Liver (tissue), 9 donors: ENCODE data around the gene FLII. TPM values are rescaled to one million over a fixed set of nuclear protein-coding genes. Genes with fewer than 3 reads are reported as not detected.
"Not testable (repeated sequence)": the region's sequence is repeated elsewhere in the genome, so short reads cannot be mapped to it uniquely, and the experiment has no call there.

Experiments
- DNase-seq: peaks from one replicate; pipeline ENCODE4 v3.0.0-alpha.2; 2017; ENCODE audit warnings: low spot score
- H3K27ac ChIP-seq, 2 donors: one replicate each; pipeline ENCODE4 v1.7.0; 2013; ENCODE audit warnings: inconsistent platforms in 2 of 2, low read length in 2 of 2, control low read depth in 1 of 2, low read depth in 1 of 2, mild to moderate bottlenecking in 1 of 2
- H3K27me3 ChIP-seq, 4 donors: one replicate each; pipeline versions ENCODE4 v1.6.1 to v1.7.0; 2013; ENCODE audit warnings: low read length in 3 of 4, inconsistent platforms in 1 of 4, mild to moderate bottlenecking in 1 of 4, moderate library complexity in 1 of 4; ENCODE audit not compliant: control insufficient read depth in 4 of 4, insufficient read depth in 4 of 4
- H3K36me3 ChIP-seq, 4 donors: one replicate each; pipeline versions ENCODE4 v1.6.1 to v1.7.0; 2013; ENCODE audit warnings: low read length in 3 of 4, mild to moderate bottlenecking in 3 of 4, low read depth in 1 of 4, moderate library complexity in 1 of 4; ENCODE audit not compliant: control insufficient read depth in 4 of 4, insufficient read depth in 3 of 4
- H3K4me1 ChIP-seq, 4 donors: one replicate each; pipeline versions ENCODE4 v1.6.1 to v1.7.0; 2013; ENCODE audit warnings: low read length in 3 of 4, mild to moderate bottlenecking in 3 of 4, moderate library complexity in 1 of 4; ENCODE audit not compliant: control insufficient read depth in 4 of 4, insufficient read depth in 4 of 4
- H3K4me3 ChIP-seq, 3 donors: one replicate each; pipeline versions ENCODE4 v1.6.1 to v1.7.0; 2013; ENCODE audit warnings: low read length in 3 of 3, control low read depth in 1 of 3, low read depth in 1 of 3, mild to moderate bottlenecking in 1 of 3
- H3K9ac ChIP-seq, 2 donors: one replicate each; pipeline ENCODE4 v1.7.0; 2013; ENCODE audit warnings: low read length in 2 of 2, mild to moderate bottlenecking in 2 of 2, moderate library complexity in 2 of 2, control low read depth in 1 of 2, low read depth in 1 of 2
- H3K9me3 ChIP-seq, 4 donors: one replicate each; pipeline versions ENCODE4 v1.6.1 to v1.7.0; 2013; ENCODE audit warnings: low read length in 3 of 4; ENCODE audit not compliant: control insufficient read depth in 4 of 4
- ATF3 ChIP-seq: IDR thresholded peaks from 2 replicates; pipeline ENCODE4 v1.6.1; 2016; ENCODE audit warnings: antibody characterized with exemption
- CTCF ChIP-seq: fragments of 150-350 bp; IDR thresholded peaks from 2 replicates; pipeline ENCODE4 v1.5.1; 2017; ENCODE audit warnings: improper control_type of control experiment, low read depth, low read length; ENCODE audit not compliant: missing input control
- EGR1 ChIP-seq, 2 donors: IDR thresholded peaks; 2 replicates each; pipeline ENCODE4 v1.6.1; 2016 to 2018; ENCODE audit warnings: antibody characterized with exemption in 2 of 2, low read depth in 2 of 2
- FOXA1 ChIP-seq: IDR thresholded peaks from 2 replicates; pipeline ENCODE4 v1.6.1; 2016; ENCODE audit warnings: antibody characterized with exemption
- FOXA2 ChIP-seq: IDR thresholded peaks from 2 replicates; pipeline ENCODE4 v1.6.1; 2016; ENCODE audit warnings: antibody characterized with exemption
- GABPA ChIP-seq, 2 donors: IDR thresholded peaks in 1 of 2; conservative IDR thresholded peaks in 1 of 2; 2 replicates each; pipeline ENCODE4 v1.6.1; 2016; ENCODE audit warnings: antibody characterized with exemption in 2 of 2, mild to moderate bottlenecking in 1 of 2, moderate library complexity in 1 of 2
- HNF4A ChIP-seq, 2 donors: conservative IDR thresholded peaks; 2 replicates each; pipeline ENCODE4 v1.6.1; 2016; ENCODE audit warnings: antibody characterized with exemption in 2 of 2, mild to moderate bottlenecking in 2 of 2
- NR2F2 ChIP-seq: IDR thresholded peaks from 2 replicates; pipeline ENCODE4 v1.6.1; 2016; ENCODE audit warnings: antibody characterized with exemption
- RAD21 ChIP-seq, 2 donors: IDR thresholded peaks; 2 replicates each; pipeline ENCODE4 v1.6.1; 2016; ENCODE audit warnings: antibody characterized with exemption in 2 of 2, mild to moderate bottlenecking in 2 of 2
- REST ChIP-seq: IDR thresholded peaks from 2 replicates; pipeline ENCODE4 v1.6.1; 2016; ENCODE audit warnings: antibody characterized with exemption, mild to moderate bottlenecking
- RXRA ChIP-seq, 2 donors: IDR thresholded peaks; 2 replicates each; pipeline ENCODE4 v1.6.1; 2017 to 2018; ENCODE audit warnings: antibody characterized with exemption in 2 of 2, mild to moderate bottlenecking in 1 of 2
- SP1 ChIP-seq: IDR thresholded peaks from 2 replicates; pipeline ENCODE4 v1.6.1; 2018; ENCODE audit warnings: antibody characterized with exemption, mild to moderate bottlenecking
- TAF1 ChIP-seq: conservative IDR thresholded peaks from 2 replicates; pipeline ENCODE4 v1.6.1; 2016; ENCODE audit warnings: antibody characterized with exemption, mild to moderate bottlenecking
- YY1 ChIP-seq: IDR thresholded peaks from 2 replicates; pipeline ENCODE4 v1.6.1; 2016; ENCODE audit warnings: antibody characterized with exemption, mild to moderate bottlenecking
- WGBS: extraction: QIAGEN DNeasy Blood & Tissue Kit; methylation state at CpG from one replicate; pipeline ENCODE4 v1.1.7; 2013; 5-methylcytosine and 5-hydroxymethylcytosine counted together
- polyA plus RNA-seq, 2 donors: library from polyadenylated mRNA; stranded (reverse) in 1 of 2; unstranded in 1 of 2; fragments of 200-250 nt in 1 of 2; fragments of >200 nt in 1 of 2; fragmentation: Nextera tagmentation in 1 of 2; extraction: Ambion mirVana in 1 of 2; gene quantifications; one replicate each; pipeline versions ENCODE4 v1.2.1 to v1.2.3, GENCODE V29; 2013 to 2015
- total RNA-seq, 2 donors: library from RNA; depleted of rRNA; stranded (reverse); fragments of >200 nt; gene quantifications; one replicate each; pipeline ENCODE4 v1.2.3, GENCODE V29; 2014
- TF ChIP-seq, protein P1 (sequence below): IDR thresholded peaks from 2 replicates; pipeline ENCODE4 v1.6.1; 2016; ENCODE audit warnings: antibody characterized with exemption
- TF ChIP-seq, protein P2 (sequence below): IDR thresholded peaks from 2 replicates; pipeline ENCODE4 v1.6.1; 2016; ENCODE audit warnings: antibody characterized with exemption
- donor health status: healthy.
- donor health status: healthy.
- donor health status: healthy.
- donor health status: healthy.
- donor health status: healthy.

The FLII gene
- total and polyA plus RNA-seq, 4 donors: 49.3 to 90.9 (median 76.3) TPM

- not testable (repeated sequence) for H3K36me3 ChIP-seq, H3K27me3 ChIP-seq, H3K9ac ChIP-seq, DNase-seq, H3K4me1 ChIP-seq, H3K9me3 ChIP-seq, H3K4me3 ChIP-seq, H3K27ac ChIP-seq
- WGBS: 83% methylated on average over 11 of the region's 11 CpGs
Measured at GRCh38 chr17:18216906-18217305, 41.6 kb downstream of the FLII start.

GRCh38 chr17:18213666-18214270, 44.8 kb downstream of the FLII start:
- Histone ChIP-seq H3K4me3 (no peak overlapping the region), H3K9me3 (no peaks in the 10 kb centered on the region), H3K27ac (no peak overlapping the region), H3K36me3 (peaks cover 2 to 22% (median 15%) of the 10 kb centered on the region in 4 donors), H3K9ac (no peak overlapping the region), H3K27me3 (no peaks in the 10 kb centered on the region), H3K4me1 (no peaks in the 10 kb centered on the region)
- 81% methylated on average over 7 of the region's 7 CpGs for WGBS
- TF ChIP-seq RXRA (IDR thresholded peaks at IDR 0.05) (no peak), RAD21 (IDR thresholded peaks at IDR 0.05) (no peak), HNF4A (conservative IDR thresholded peaks at IDR 0.05) (no peak), YY1 (no peak), ATF3 (no peak), FOXA2 (no peak), GABPA (IDR thresholded peaks at IDR 0.05 in 1 of 2, conservative IDR thresholded peaks at IDR 0.05 in 1 of 2) (no peak), TAF1 (no peak), REST (no peak)
- TF ChIP-seq, protein P1, sequence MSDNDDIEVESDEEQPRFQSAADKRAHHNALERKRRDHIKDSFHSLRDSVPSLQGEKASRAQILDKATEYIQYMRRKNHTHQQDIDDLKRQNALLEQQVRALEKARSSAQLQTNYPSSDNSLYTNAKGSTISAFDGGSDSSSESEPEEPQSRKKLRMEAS: no peak
- TF ChIP-seq, protein P2, sequence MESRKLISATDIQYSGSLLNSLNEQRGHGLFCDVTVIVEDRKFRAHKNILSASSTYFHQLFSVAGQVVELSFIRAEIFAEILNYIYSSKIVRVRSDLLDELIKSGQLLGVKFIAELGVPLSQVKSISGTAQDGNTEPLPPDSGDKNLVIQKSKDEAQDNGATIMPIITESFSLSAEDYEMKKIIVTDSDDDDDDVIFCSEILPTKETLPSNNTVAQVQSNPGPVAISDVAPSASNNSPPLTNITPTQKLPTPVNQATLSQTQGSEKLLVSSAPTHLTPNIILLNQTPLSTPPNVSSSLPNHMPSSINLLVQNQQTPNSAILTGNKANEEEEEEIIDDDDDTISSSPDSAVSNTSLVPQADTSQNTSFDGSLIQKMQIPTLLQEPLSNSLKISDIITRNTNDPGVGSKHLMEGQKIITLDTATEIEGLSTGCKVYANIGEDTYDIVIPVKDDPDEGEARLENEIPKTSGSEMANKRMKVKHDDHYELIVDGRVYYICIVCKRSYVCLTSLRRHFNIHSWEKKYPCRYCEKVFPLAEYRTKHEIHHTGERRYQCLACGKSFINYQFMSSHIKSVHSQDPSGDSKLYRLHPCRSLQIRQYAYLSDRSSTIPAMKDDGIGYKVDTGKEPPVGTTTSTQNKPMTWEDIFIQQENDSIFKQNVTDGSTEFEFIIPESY: no peak
- DNase-seq: no peak

GRCh38 chr17:18208092-18208491, 50.4 kb downstream of the FLII start:
- 94% methylated on average over 19 of the region's 19 CpGs for WGBS
- no peak overlapping the region for H3K4me3 ChIP-seq
- H3K36me3 ChIP-seq: peaks cover 6 to 61% (median 34%) of the 10 kb centered on the region in 4 donors
- no peak for DNase-seq
- no peaks in the 10 kb centered on the region for H3K27me3 ChIP-seq
- H3K9ac ChIP-seq: no peak overlapping the region
- H3K4me1 ChIP-seq: peaks cover 3 to 6% (median 5%) of the 10 kb centered on the region in 4 donors
- H3K9me3 ChIP-seq: no peaks in the 10 kb centered on the region
- no peak overlapping the region for H3K27ac ChIP-seq
- TF ChIP-seq FOXA1 (no peak), RAD21 (IDR thresholded peaks at IDR 0.05) (no peak), NR2F2 (no peak), SP1 (no peak), TAF1 (no peak), CTCF (no peak), ATF3 (no peak), GABPA (IDR thresholded peaks at IDR 0.05 in 1 of 2, conservative IDR thresholded peaks at IDR 0.05 in 1 of 2) (no peak), HNF4A (conservative IDR thresholded peaks at IDR 0.05) (no peak), FOXA2 (no peak), EGR1 (IDR thresholded peaks at IDR 0.05; ENCODE audit: low read depth in 2 of 2) (no peak)
- TF ChIP-seq, protein P1: no peak
- TF ChIP-seq, protein P2: no peak
